SU-DHL-6 (cell line): ENCODE measurements around the gene SLC25A38.
"Not testable (repeated sequence)": the region's sequence is repeated elsewhere in the genome, so short reads cannot be mapped to it uniquely, and the experiment has no call there.

Experiments
- H2AFZ ChIP-seq: fragments of 200-600 bp; sonication (generic); 2 replicates; pipeline ENCODE4 v1.6.1; 2014; ENCODE audit warnings: low read depth, mild to moderate bottlenecking, moderate library complexity, mixed read lengths, antibody characterized with exemption, low read length; ENCODE audit not compliant: severe bottlenecking
- H3F3A ChIP-seq: fragments of 200-600 bp; shearing (Covaris generic); 2 replicates; pipeline ENCODE4 v1.6.0; 2016; ENCODE audit warnings: antibody characterized with exemption, mild to moderate bottlenecking; ENCODE audit not compliant: insufficient read depth
- H3K27ac ChIP-seq: fragments of 200-600 bp; sonication (generic); 2 replicates; pipeline ENCODE4 v1.5.1; 2016; ENCODE audit warnings: low read depth, mild to moderate bottlenecking, low read length, moderate library complexity, mixed read lengths
- H3K27me3 ChIP-seq: fragments of 200-600 bp; sonication (generic), shearing (Covaris generic); 2 replicates; pipeline ENCODE4 v1.6.0; 2014; ENCODE audit warnings: mild to moderate bottlenecking, low read length
- H3K36me3 ChIP-seq: fragments of 200-600 bp; sonication (generic); 2 replicates; pipeline ENCODE4 v1.6.1; 2014; ENCODE audit warnings: mild to moderate bottlenecking, low read length, mixed read lengths
- H3K4me2 ChIP-seq: fragments of 300-600, 200-600 bp; shearing (Covaris generic), sonication (generic); 2 replicates; pipeline ENCODE4 v1.6.0; 2014; ENCODE audit warnings: low read length, low read depth, mild to moderate bottlenecking; ENCODE audit not compliant: poor library complexity, severe bottlenecking
- H3K4me3 ChIP-seq: fragments of 200-600 bp; sonication (generic); 2 replicates; pipeline ENCODE4 v1.5.1; 2014; ENCODE audit warnings: antibody characterized with exemption, low read length, mild to moderate bottlenecking, mixed read lengths; ENCODE audit not compliant: insufficient read depth, poor library complexity, severe bottlenecking
- H3K79me2 ChIP-seq: fragments of 200-600 bp; sonication (generic); 2 replicates; pipeline ENCODE4 v1.6.1; 2014; ENCODE audit warnings: mild to moderate bottlenecking, low read length, moderate library complexity; ENCODE audit not compliant: insufficient read depth
- H3K9ac ChIP-seq: fragments of 200-600 bp; sonication (generic); 2 replicates; pipeline ENCODE4 v1.7.0; 2014; ENCODE audit warnings: mild to moderate bottlenecking, low read length
- H3K9me2 ChIP-seq: fragments of 200-600 bp; sonication (generic); replicated peaks from 2 replicates; pipeline ENCODE4 v1.6.1; 2014; ENCODE audit warnings: low read length; ENCODE audit not compliant: insufficient read depth
- H3K9me3 ChIP-seq: fragments of 200-600 bp; sonication (generic); 2 replicates; pipeline ENCODE4 v1.6.1; 2014; ENCODE audit warnings: low read length, mixed read lengths; ENCODE audit not compliant: insufficient read depth
- H4K20me1 ChIP-seq: fragments of 200-600 bp; sonication (generic); 2 replicates; pipeline ENCODE4 v1.6.1; 2014; ENCODE audit warnings: low read depth, mild to moderate bottlenecking, antibody characterized with exemption, low read length, moderate library complexity, mixed read lengths
- CTCF ChIP-seq: fragments of 200-600 bp; sonication (generic); IDR thresholded peaks from one replicate; pipeline ENCODE4 v1.5.1; 2017; ENCODE audit warnings: antibody characterized with exemption, mild to moderate bottlenecking, low read length, moderate library complexity; ENCODE audit not compliant: insufficient read depth, poor library complexity, severe bottlenecking
- EZH2phosphoT487 ChIP-seq: fragments of 200-600 bp; sonication (generic), shearing (Covaris generic); conservative IDR thresholded peaks from 2 replicates; pipeline ENCODE4 v1.6.1; 2018; ENCODE audit warnings: mild to moderate bottlenecking, antibody characterized with exemption, low read length, moderate library complexity, mixed read lengths

SLC25A38 gene

DNA sequence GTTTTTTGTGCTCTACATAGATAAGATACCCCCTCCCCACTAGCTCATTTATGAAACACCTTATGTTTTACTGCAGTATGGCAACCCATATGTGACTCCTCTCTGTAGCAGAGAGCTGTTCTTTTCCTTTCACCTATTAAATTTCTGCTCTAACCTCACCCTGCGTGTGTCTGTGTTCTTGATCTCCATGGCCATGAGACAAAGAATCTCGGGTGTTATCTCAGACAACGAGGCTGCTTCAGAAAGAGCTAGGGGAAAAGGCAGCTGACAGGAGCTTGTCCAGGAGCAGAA lies 35.6 kb upstream of the SLC25A38 start:
- Histone ChIP-seq H3K9me2 (no peaks in the 10 kb centered on the region), H3K9me3 (no peaks in the 10 kb centered on the region), H3K36me3 (no peaks in the 10 kb centered on the region), H2AFZ (no peak overlapping the region), H3K79me2 (no peaks in the 10 kb centered on the region), H4K20me1 (no peaks in the 10 kb centered on the region), H3K4me2 (no peak overlapping the region), H3K4me3 (no peak overlapping the region), H3K27me3 (no peaks in the 10 kb centered on the region), H3K27ac (no peak overlapping the region), H3K9ac (no peak overlapping the region), H3F3A (no peaks in the 10 kb centered on the region)
- no peak for TF ChIP-seq EZH2phosphoT487
- no peak for TF ChIP-seq CTCF

- no peaks in the 10 kb centered on the region for H3K79me2 ChIP-seq
- H3K27ac ChIP-seq: no peak overlapping the region
- no peaks in the 10 kb centered on the region for H3K36me3 ChIP-seq
- no peaks in the 10 kb centered on the region for H4K20me1 ChIP-seq
- no peak overlapping the region for H3K4me3 ChIP-seq
- H3K4me2 ChIP-seq: no peak overlapping the region
- no peaks in the 10 kb centered on the region for H3K9me3 ChIP-seq
- H2AFZ ChIP-seq: no peak overlapping the region
- H3K27me3 ChIP-seq: no peaks in the 10 kb centered on the region
- H3F3A ChIP-seq: no peaks in the 10 kb centered on the region
- H3K9me2 ChIP-seq: no peaks in the 10 kb centered on the region
- TF ChIP-seq EZH2phosphoT487: no peak
- no peak for TF ChIP-seq CTCF
- H3K9ac ChIP-seq: no peak overlapping the region
These were observed 34.1 kb upstream of the SLC25A38 start for GRCh38 chr3:39349080-39349479.

- Histone ChIP-seq H2AFZ (no peak overlapping the region), H3F3A (no peaks in the 10 kb centered on the region), H4K20me1 (no peaks in the 10 kb centered on the region), H3K36me3 (no peaks in the 10 kb centered on the region), H3K4me3 (no peak overlapping the region), H3K79me2 (no peaks in the 10 kb centered on the region), H3K27me3 (no peaks in the 10 kb centered on the region), H3K9me3 (no peaks in the 10 kb centered on the region), H3K9ac (no peak overlapping the region), H3K4me2 (no peak overlapping the region), H3K27ac (no peak overlapping the region), H3K9me2 (no peaks in the 10 kb centered on the region)
- TF ChIP-seq EZH2phosphoT487: no peak
- TF ChIP-seq CTCF: no peak
These were observed 32.5 kb upstream of the SLC25A38 start for GRCh38 chr3:39350714-39351113.

- H3K79me2 ChIP-seq, H2AFZ ChIP-seq, H3K9ac ChIP-seq, H3F3A ChIP-seq, H3K36me3 ChIP-seq, H4K20me1 ChIP-seq, H3K9me2 ChIP-seq, H3K4me2 ChIP-seq, H3K27ac ChIP-seq, H3K4me3 ChIP-seq, H3K9me3 ChIP-seq, H3K27me3 ChIP-seq: not testable (repeated sequence)
These were observed 32.0 kb upstream of the SLC25A38 start for GRCh38 chr3:39351134-39351533.

DNA sequence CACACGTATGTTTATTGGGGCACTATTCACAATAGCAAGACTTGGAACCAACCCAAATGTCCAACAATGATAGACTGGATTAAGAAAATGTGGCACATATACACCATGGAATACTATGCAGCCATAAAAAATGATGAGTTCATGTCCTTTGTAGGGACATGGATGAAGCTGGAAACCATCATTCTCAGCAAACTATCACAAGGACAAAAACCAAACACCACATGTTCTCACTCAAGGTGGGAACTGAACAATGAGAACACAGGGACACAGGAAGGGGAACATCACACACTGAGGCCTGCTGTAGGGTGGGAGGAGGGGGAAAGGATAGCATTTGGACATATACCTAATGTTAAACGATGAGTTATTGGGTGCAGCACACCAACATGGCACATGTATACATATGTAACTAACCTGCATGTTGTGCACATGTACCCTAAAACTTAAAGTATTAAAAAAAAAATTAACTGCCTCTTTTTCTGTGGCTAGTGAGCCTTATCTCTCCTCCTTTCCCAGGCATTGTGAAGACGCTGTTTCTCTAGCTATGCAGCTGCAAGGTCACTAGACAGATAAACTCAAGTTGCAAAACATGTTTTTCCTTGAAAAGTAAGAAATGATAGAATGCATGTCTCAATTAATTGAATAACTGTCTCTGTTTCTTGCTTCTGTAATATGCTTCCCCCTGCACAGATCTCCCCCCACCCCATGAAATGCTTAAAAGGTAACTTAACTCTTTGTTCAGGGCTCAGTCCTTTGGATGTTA lies 29.8 kb upstream of the SLC25A38 start:
- H3K36me3 ChIP-seq, H3K9me3 ChIP-seq, H3K9me2 ChIP-seq, H4K20me1 ChIP-seq, H3K9ac ChIP-seq, H3K79me2 ChIP-seq, H2AFZ ChIP-seq, H3K27ac ChIP-seq, H3K4me3 ChIP-seq, H3K27me3 ChIP-seq, H3F3A ChIP-seq, H3K4me2 ChIP-seq: not testable (repeated sequence)
